Neural cell (in vitro differentiated cells): ENCODE data around the gene SLC36A4.

Source experiments
- CTCF ChIP-seq: fragments of 450-650 bp; IDR thresholded peaks from 2 replicates; pipeline ENCODE4 v1.5.1; 2014; ENCODE audit warnings: antibody characterized with exemption, mild to moderate bottlenecking, moderate library complexity; ENCODE audit not compliant: poor library complexity, severe bottlenecking
- EP300 ChIP-seq: fragments of 450-650 bp; conservative IDR thresholded peaks from 2 replicates; pipeline ENCODE4 v1.6.1; 2014; ENCODE audit warnings: antibody characterized with exemption, mild to moderate bottlenecking, moderate library complexity; ENCODE audit not compliant: poor library complexity, severe bottlenecking
- EZH2 ChIP-seq: fragments of 200-600, 300-800 bp; shearing (Covaris generic), sonication (generic); IDR thresholded peaks from 2 replicates; pipeline ENCODE4 v1.6.1; 2014; ENCODE audit warnings: antibody characterized with exemption, low read length, borderline replicate concordance, mild to moderate bottlenecking; ENCODE audit not compliant: insufficient read depth, poor library complexity, severe bottlenecking
- POLR2AphosphoS5 ChIP-seq: IDR thresholded peaks from 2 replicates; pipeline ENCODE4 v1.6.1; 2012
- RAD21 ChIP-seq: fragments of 450-650 bp; conservative IDR thresholded peaks from 2 replicates; pipeline ENCODE4 v1.6.1; 2014; ENCODE audit warnings: antibody characterized with exemption, mild to moderate bottlenecking, moderate library complexity
- REST ChIP-seq: IDR thresholded peaks from 2 replicates; pipeline ENCODE4 v1.6.1; 2012; ENCODE audit warnings: borderline replicate concordance
- SMC3 ChIP-seq: fragments of 450-650 bp; conservative IDR thresholded peaks from 2 replicates; pipeline ENCODE4 v1.6.1; 2014; ENCODE audit warnings: antibody characterized with exemption, mild to moderate bottlenecking, moderate library complexity; ENCODE audit not compliant: poor library complexity

- TF ChIP-seq EP300, result no peak
- TF ChIP-seq RAD21, result no peak
- no peak for TF ChIP-seq EZH2
- TF ChIP-seq CTCF, result no peak
- TF ChIP-seq REST, result no peak
- TF ChIP-seq POLR2AphosphoS5, result no peak
- no peak for TF ChIP-seq SMC3
Measured at GRCh38 chr11:93100211-93100610, 97.6 kb downstream of the SLC36A4 start.
